Measurements from ENCODE around the gene CDR2. TPM values are rescaled to one million over a fixed set of nuclear protein-coding genes. Genes with fewer than 3 reads are reported as not detected.
"Not testable (repeated sequence)": the region's sequence is repeated elsewhere in the genome, so short reads cannot be mapped to it uniquely, and the experiment has no call there.

CDR2 gene
- 37.6 TPM for polyA plus RNA-seq (2013, experiment 1 of 2)
- polyA plus RNA-seq (2013, experiment 2 of 2) = 36.7 TPM

DNA sequence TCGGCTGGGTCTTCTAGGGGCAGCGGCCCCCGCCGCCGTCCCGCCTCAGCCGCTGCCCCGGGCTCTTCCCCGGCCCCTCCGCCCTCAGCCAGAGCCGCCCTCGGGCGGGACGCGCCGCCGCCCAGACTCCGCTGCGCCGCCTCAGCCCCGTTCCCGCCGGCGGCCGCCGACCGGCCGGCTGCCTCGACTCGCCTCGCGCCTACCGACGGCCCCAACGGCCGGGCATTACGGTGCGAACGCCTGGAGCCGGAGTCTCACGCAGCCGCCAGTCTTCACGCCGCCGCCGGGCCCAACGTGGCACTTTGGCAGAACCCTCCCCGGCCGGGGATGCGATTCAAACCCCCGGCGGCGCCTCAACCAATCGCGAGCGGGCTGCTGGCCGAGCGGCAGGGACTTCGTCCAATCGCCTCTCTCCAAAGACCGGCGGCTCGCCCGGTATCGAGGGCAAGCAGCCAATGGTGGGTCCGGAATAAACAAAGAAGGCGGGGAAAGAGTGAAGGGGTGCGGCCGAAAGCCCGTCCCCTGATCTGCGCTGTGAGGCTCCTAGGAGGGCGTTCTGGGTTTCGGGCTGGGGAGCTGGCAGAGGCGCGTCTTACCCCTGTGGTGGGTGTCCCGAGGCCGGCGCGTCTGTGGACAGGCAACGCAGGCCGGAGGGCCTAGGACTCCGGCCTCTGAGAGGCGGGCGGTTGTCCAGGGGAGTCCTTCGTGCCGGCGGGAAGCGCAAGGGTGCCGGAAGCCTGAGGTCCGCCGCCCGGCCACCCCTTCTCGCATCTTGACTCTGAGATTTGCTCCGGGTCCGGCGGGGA, at the start of gene CDR2:
CDR2 (minus strand) TSS at position 309 of the 806 bp plus-strand sequence. CDS start 310 bp downstream, outside the sequence.
- Histone ChIP-seq H3K27ac (ENCODE audit: low read depth, low read length, severe bottlenecking) (peak within 1 kb of the TSS; percentile 57), H3K4me1 (ENCODE audit: control insufficient read depth, insufficient read depth, low read length, poor library complexity, severe bottlenecking) (peaks cover 20% of the 10 kb centered on the region), H3K36me3 (ENCODE audit: control insufficient read depth, insufficient read depth, low read length) (peaks cover 21% of the 10 kb centered on the region), H3K9me3 (ENCODE audit: control insufficient read depth, low read length) (no peaks in the 10 kb centered on the region), H3K4me3 (ENCODE audit: extremely low read depth, insufficient read depth, low read length, poor library complexity, severe bottlenecking) (peak within 1 kb of the TSS; percentile 95)
- WGBS, 2 experiments (ENCODE audit: insufficient coverage in 2 of 2) = 0 to 1% methylated on average over 66 to 94 of the region's 96 CpGs

DNA sequence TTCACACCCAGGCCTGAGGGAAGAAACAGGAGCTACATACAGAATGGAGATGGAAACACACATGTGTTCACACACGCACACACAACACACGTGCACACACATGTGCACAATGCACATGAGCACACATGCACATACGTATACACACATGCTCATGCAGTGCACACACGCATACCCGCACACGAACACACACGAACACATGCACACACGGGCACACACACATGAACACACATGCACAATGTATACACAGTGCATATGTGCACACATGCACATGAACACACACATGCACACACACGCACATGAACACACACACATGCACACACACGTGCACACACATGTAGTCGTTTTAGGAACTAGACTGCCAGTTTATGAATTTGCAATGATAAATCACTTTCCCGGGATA, 49.3 kb upstream of the CDR2 start:
- 91 to 95% methylated on average over 12 of the region's 12 CpGs for WGBS, 2 experiments (ENCODE audit: insufficient coverage in 2 of 2)
- Histone ChIP-seq H3K4me1 (ENCODE audit: control insufficient read depth, insufficient read depth, low read length, poor library complexity, severe bottlenecking) (no peaks in the 10 kb centered on the region), H3K4me3 (ENCODE audit: extremely low read depth, insufficient read depth, low read length, poor library complexity, severe bottlenecking) (no peak overlapping the region), H3K27ac (ENCODE audit: low read depth, low read length, severe bottlenecking) (no peak overlapping the region), H3K9me3 (ENCODE audit: control insufficient read depth, low read length) (no peaks in the 10 kb centered on the region), H3K36me3 (ENCODE audit: control insufficient read depth, insufficient read depth, low read length) (peaks cover 27% of the 10 kb centered on the region)

DNA sequence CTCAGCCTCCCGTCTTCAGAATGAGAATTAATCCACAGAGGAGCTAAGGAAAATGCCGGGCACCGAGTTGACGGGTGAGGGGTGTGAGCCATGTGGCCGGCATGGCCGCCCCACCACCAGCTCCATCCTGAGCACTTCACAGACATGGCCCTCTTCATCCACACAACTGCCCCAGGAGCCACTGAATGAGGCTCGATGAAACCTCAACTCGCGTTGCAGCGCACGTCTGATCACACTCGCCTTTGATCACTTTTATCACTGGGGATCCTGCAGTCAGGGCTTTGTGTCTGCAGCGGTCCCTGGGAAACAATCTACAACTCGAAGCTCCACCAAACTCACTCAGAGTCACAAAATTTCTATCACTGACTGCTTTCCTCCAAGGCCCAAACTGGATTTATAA, 46.7 kb upstream of the CDR2 start:
- Histone ChIP-seq H3K4me3 (ENCODE audit: extremely low read depth, insufficient read depth, low read length, poor library complexity, severe bottlenecking) (no peak overlapping the region), H3K27ac (ENCODE audit: low read depth, low read length, severe bottlenecking) (no peak overlapping the region), H3K4me1 (ENCODE audit: control insufficient read depth, insufficient read depth, low read length, poor library complexity, severe bottlenecking) (no peaks in the 10 kb centered on the region), H3K9me3 (ENCODE audit: control insufficient read depth, low read length) (no peaks in the 10 kb centered on the region), H3K36me3 (ENCODE audit: control insufficient read depth, insufficient read depth, low read length) (peaks cover 19% of the 10 kb centered on the region)
- WGBS, 2 experiments (ENCODE audit: insufficient coverage in 2 of 2) = 94 to 98% methylated on average over 14 of the region's 14 CpGs

DNA sequence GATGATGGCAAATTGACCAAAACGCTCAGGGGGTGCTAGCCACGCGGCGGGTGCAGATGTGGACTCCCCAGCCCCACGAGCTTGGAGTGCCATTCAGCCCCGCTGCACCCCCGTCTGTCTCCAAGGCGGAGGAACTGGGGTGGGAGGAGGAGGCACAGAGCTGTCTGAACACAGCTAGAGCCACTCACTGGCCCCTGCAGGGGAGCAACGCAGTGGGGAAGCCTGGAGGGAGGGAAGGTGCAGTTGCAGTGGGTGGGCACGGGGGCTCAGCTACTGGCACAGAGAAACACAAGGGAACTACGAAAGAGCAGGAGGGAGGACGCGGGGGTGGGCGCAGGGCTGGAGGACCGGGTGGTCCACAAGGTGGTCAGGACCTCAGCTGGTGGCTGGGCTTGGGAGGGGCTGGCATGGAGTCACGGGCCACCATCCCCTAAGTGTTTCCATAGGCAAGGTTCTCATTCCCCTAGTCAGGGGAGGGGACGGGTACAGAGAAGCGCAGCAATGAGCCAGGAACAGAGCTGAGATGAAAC, 46.3 kb upstream of the CDR2 start:
- Histone ChIP-seq H3K27ac (ENCODE audit: low read depth, low read length, severe bottlenecking) (no peak overlapping the region), H3K9me3 (ENCODE audit: control insufficient read depth, low read length) (no peaks in the 10 kb centered on the region), H3K36me3 (ENCODE audit: control insufficient read depth, insufficient read depth, low read length) (peaks cover 19% of the 10 kb centered on the region), H3K4me1 (ENCODE audit: control insufficient read depth, insufficient read depth, low read length, poor library complexity, severe bottlenecking) (no peaks in the 10 kb centered on the region), H3K4me3 (ENCODE audit: extremely low read depth, insufficient read depth, low read length, poor library complexity, severe bottlenecking) (no peak overlapping the region)
- 95% methylated on average over 17 to 18 of the region's 18 CpGs for WGBS, 2 experiments (ENCODE audit: insufficient coverage in 2 of 2)

DNA sequence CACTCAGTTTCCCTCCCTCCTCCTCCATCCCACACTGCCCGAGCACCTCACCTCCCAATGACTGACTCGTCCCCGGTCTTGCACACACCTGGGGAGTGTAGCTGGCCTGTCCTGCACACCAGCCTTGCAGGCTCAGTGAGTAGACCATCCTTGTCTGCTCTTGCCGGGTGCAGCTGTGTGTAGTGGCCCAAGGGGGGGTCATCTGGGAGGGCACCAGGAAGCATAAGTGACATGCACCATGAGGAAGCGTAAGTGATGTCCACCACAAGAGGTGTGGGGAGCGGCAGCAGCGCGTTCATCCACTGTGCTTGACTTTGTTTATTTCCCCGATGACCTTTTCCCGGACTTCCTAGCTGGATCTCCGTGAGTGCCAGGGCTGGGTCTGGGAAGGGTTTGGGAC, 45.5 kb upstream of the CDR2 start:
- no peaks in the 10 kb centered on the region for H3K4me1 ChIP-seq (ENCODE audit: control insufficient read depth, insufficient read depth, low read length, poor library complexity, severe bottlenecking)
- H3K27ac ChIP-seq (ENCODE audit: low read depth, low read length, severe bottlenecking) = no peak overlapping the region
- WGBS, 2 experiments (ENCODE audit: insufficient coverage in 2 of 2) = 92 to 100% methylated on average over 9 to 10 of the region's 11 CpGs
- peaks cover 18% of the 10 kb centered on the region for H3K36me3 ChIP-seq (ENCODE audit: control insufficient read depth, insufficient read depth, low read length)
- no peaks in the 10 kb centered on the region for H3K9me3 ChIP-seq (ENCODE audit: control insufficient read depth, low read length)
- H3K4me3 ChIP-seq (ENCODE audit: extremely low read depth, insufficient read depth, low read length, poor library complexity, severe bottlenecking) = no peak overlapping the region

DNA sequence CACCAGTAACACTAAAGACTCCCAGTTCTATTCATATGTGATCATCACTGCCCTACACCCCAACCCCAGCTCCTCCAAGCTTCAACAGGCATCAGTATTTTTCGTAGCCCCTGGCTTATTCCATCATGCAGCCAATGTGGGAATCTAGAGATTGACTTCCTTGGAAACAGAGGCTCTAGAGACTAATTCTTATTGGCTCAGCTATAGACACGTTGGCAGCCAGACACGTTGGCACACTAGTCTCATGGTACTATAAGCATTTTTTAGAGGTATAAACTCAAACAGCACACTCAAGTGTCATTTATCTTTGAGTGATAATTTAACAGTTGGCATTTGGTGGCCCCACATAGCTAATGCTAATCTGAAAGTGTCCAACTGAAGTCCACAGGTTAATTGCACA, 44.4 kb upstream of the CDR2 start:
- H3K36me3 ChIP-seq (ENCODE audit: control insufficient read depth, insufficient read depth, low read length) = peaks cover 10% of the 10 kb centered on the region
- H3K4me1 ChIP-seq (ENCODE audit: control insufficient read depth, insufficient read depth, low read length, poor library complexity, severe bottlenecking) = no peaks in the 10 kb centered on the region
- H3K4me3 ChIP-seq (ENCODE audit: extremely low read depth, insufficient read depth, low read length, poor library complexity, severe bottlenecking) = no peak overlapping the region
- WGBS, 2 experiments (ENCODE audit: insufficient coverage in 2 of 2) = 86% methylated on average over 3 of the region's 3 CpGs; no CpG with 5 or more reads in 1 of the 2 experiments
- no peaks in the 10 kb centered on the region for H3K9me3 ChIP-seq (ENCODE audit: control insufficient read depth, low read length)
- no peak overlapping the region for H3K27ac ChIP-seq (ENCODE audit: low read depth, low read length, severe bottlenecking)

DNA sequence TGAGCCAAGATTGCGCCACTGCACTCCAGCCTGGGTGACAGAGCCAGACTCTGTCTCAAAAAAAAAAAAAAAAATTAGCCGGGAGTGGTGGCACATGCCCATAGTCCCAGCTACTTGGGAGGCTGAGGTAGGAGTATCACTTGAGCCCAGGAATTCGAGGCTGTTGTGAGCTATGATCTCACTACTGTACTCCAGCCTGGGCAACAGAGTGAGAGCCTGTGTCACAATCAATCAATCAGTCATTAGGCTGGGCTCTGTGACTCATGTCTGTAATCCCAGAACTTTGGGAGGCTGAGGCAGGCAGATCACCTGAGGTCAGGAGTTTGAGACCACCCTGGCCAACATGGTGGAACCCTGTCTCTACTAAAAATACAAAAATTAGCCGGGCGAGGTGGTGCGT, 43.4 kb upstream of the CDR2 start:
- not testable (repeated sequence) for H3K4me1 ChIP-seq (ENCODE audit: control insufficient read depth, insufficient read depth, low read length, poor library complexity, severe bottlenecking)
- 85 to 96% methylated on average over 4 to 5 of the region's 6 CpGs for WGBS, 2 experiments (ENCODE audit: insufficient coverage in 2 of 2)

DNA sequence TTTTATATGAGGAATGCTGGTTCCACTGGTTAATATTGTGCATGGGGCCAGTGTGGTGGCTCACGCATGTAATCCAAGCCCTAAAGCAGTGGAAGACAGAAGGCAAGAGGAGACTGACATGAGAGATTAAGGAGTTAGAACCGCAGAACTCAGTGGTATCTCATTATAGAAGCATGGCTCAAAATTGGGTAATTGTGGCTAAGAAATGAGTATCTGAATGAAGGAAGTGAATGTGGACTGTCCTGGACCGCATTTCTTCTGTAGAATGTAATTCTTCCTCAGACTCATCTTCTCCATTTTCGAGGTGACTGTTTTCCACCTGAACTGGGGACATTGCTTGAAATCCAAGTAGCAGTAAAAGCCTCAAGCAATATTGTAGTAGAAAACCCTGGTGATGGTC, 42.6 kb upstream of the CDR2 start:
- WGBS, 2 experiments (ENCODE audit: insufficient coverage in 2 of 2) = 95 to 100% methylated on average over 2 of the region's 4 CpGs

More for the DNA sequence above, 43.4 kb upstream of the CDR2 start:
- not testable (repeated sequence) for H3K36me3 ChIP-seq (ENCODE audit: control insufficient read depth, insufficient read depth, low read length); H3K4me3 ChIP-seq (ENCODE audit: extremely low read depth, insufficient read depth, low read length, poor library complexity, severe bottlenecking); H3K27ac ChIP-seq (ENCODE audit: low read depth, low read length, severe bottlenecking); H3K9me3 ChIP-seq (ENCODE audit: control insufficient read depth, low read length)

DNA sequence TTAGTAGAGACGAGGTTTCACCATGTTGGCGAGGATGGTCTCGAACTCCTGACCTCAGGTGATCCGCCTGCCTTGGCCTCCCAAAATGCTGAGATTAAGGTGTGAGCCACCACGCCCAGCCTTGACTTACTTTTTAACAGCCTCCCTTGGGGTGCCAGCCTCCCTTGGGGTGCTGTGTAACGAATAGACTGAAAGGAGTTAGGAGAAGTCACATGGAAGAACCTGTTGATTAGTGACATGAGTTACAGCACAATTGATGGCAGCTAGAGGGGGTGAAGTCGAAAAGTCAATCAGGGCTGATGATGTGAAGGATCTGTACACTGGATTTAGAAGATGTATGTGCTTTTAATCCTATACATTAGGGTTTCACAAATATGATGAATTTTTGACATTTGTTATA, 39.4 kb upstream of the CDR2 start:
- no peaks in the 10 kb centered on the region for H3K4me1 ChIP-seq (ENCODE audit: control insufficient read depth, insufficient read depth, low read length, poor library complexity, severe bottlenecking)
- H3K36me3 ChIP-seq (ENCODE audit: control insufficient read depth, insufficient read depth, low read length) = no peaks in the 10 kb centered on the region
- WGBS, 2 experiments (ENCODE audit: insufficient coverage in 2 of 2) = 85 to 99% methylated on average over 6 of the region's 7 CpGs
- no peak overlapping the region for H3K27ac ChIP-seq (ENCODE audit: low read depth, low read length, severe bottlenecking)
- H3K9me3 ChIP-seq (ENCODE audit: control insufficient read depth, low read length) = no peaks in the 10 kb centered on the region
- H3K4me3 ChIP-seq (ENCODE audit: extremely low read depth, insufficient read depth, low read length, poor library complexity, severe bottlenecking) = no peak overlapping the region

More for the DNA sequence above, 42.6 kb upstream of the CDR2 start:
- H3K27ac ChIP-seq (ENCODE audit: low read depth, low read length, severe bottlenecking) = no peak overlapping the region
- no peak overlapping the region for H3K4me3 ChIP-seq (ENCODE audit: extremely low read depth, insufficient read depth, low read length, poor library complexity, severe bottlenecking)
- H3K36me3 ChIP-seq (ENCODE audit: control insufficient read depth, insufficient read depth, low read length) = peaks cover 6% of the 10 kb centered on the region
- H3K4me1 ChIP-seq (ENCODE audit: control insufficient read depth, insufficient read depth, low read length, poor library complexity, severe bottlenecking) = no peaks in the 10 kb centered on the region
- H3K9me3 ChIP-seq (ENCODE audit: control insufficient read depth, low read length) = no peaks in the 10 kb centered on the region

DNA sequence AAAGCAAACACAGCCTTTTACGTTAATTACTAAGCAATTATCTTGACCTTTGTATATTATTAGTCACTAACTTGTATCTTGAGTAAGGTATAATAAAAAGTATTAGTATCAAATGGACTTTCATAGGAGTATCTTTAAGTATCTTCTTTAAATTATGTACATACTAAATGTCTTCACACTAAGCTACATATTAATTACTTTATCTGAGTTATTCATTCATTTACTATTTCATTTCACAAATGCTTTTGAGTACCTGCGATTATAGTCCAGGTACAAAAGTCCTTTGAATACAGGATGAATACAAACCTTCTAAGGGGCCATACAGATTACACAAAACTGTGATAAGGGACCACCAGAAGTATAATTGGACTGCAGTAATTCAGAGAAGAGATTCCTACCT, 33.1 kb upstream of the CDR2 start:
- WGBS, 2 experiments (ENCODE audit: insufficient coverage in 2 of 2) = 100% methylated on average over 1 of the region's 2 CpGs; no CpG with 5 or more reads in 1 of the 2 experiments
- Histone ChIP-seq H3K27ac (ENCODE audit: low read depth, low read length, severe bottlenecking) (no peak overlapping the region), H3K9me3 (ENCODE audit: control insufficient read depth, low read length) (no peaks in the 10 kb centered on the region), H3K4me1 (ENCODE audit: control insufficient read depth, insufficient read depth, low read length, poor library complexity, severe bottlenecking) (no peaks in the 10 kb centered on the region), H3K36me3 (ENCODE audit: control insufficient read depth, insufficient read depth, low read length) (no peaks in the 10 kb centered on the region), H3K4me3 (ENCODE audit: extremely low read depth, insufficient read depth, low read length, poor library complexity, severe bottlenecking) (no peak overlapping the region)

DNA sequence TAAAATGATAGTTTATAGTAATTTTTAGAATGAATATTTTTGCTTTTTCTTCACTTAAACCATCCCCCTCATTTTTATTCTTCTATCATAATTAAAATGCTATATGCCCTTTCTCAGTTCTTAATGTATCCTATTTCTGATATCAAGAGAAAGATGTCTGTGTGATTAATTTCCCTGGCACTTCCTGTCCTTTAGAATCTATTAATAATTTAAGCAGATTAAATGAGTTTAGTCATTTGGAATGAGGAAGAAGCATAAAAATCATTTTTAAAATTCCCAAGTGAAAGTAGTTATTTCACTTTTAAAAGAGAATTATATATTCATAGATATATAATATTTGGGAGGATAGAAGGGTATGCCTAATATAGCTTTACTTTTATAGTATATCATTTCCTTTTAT, 27.8 kb upstream of the CDR2 start:
- Histone ChIP-seq H3K4me3 (ENCODE audit: extremely low read depth, insufficient read depth, low read length, poor library complexity, severe bottlenecking) (no peak overlapping the region), H3K9me3 (ENCODE audit: control insufficient read depth, low read length) (no peaks in the 10 kb centered on the region), H3K4me1 (ENCODE audit: control insufficient read depth, insufficient read depth, low read length, poor library complexity, severe bottlenecking) (no peaks in the 10 kb centered on the region), H3K36me3 (ENCODE audit: control insufficient read depth, insufficient read depth, low read length) (no peaks in the 10 kb centered on the region), H3K27ac (ENCODE audit: low read depth, low read length, severe bottlenecking) (no peak overlapping the region)
